Ishikawa (cell line): ENCODE data around the gene SDK1.

Source experiments
- CEBPB ChIP-seq: IDR thresholded peaks from 2 replicates; pipeline ENCODE4 v1.6.1; 2012
- CREB1 ChIP-seq: IDR thresholded peaks from 2 replicates; pipeline ENCODE4 v1.6.1; 2012; ENCODE audit warnings: low read depth
- EGR1 ChIP-seq: IDR thresholded peaks from 2 replicates; pipeline ENCODE4 v1.6.1; 2012
- EP300 ChIP-seq: IDR thresholded peaks from 2 replicates; pipeline ENCODE4 v1.6.1; 2012; ENCODE audit warnings: borderline replicate concordance
- FOXM1 ChIP-seq: IDR thresholded peaks from 2 replicates; pipeline ENCODE4 v1.6.1; 2012; ENCODE audit warnings: low read depth, borderline replicate concordance
- NFIC ChIP-seq: IDR thresholded peaks from 2 replicates; pipeline ENCODE4 v1.6.1; 2012
- RAD21 ChIP-seq: IDR thresholded peaks from 2 replicates; pipeline ENCODE4 v1.6.1; 2012; ENCODE audit warnings: low read depth
- TAF1 ChIP-seq: IDR thresholded peaks from 2 replicates; pipeline ENCODE4 v1.6.1; 2012; ENCODE audit warnings: low read depth, mild to moderate bottlenecking
- TCF12 ChIP-seq: IDR thresholded peaks from 2 replicates; pipeline ENCODE4 v1.6.1; 2012; ENCODE audit warnings: low read depth
- TEAD4 ChIP-seq: IDR thresholded peaks from 2 replicates; pipeline ENCODE4 v1.6.1; 2012
- YY1 ChIP-seq: IDR thresholded peaks from 2 replicates; pipeline ENCODE4 v1.6.1; 2012; ENCODE audit warnings: low read depth
- ZBTB7A ChIP-seq: IDR thresholded peaks from 2 replicates; pipeline ENCODE4 v1.6.1; 2012; ENCODE audit warnings: low read depth
- TF ChIP-seq, protein P1 (sequence below): IDR thresholded peaks from 2 replicates; pipeline ENCODE4 v1.6.1; 2012; ENCODE audit warnings: low read depth, mild to moderate bottlenecking
- TF ChIP-seq, protein P2 (sequence below): IDR thresholded peaks from 2 replicates; pipeline ENCODE4 v1.6.1; 2012
- TF ChIP-seq, protein P3 (sequence below): IDR thresholded peaks from 2 replicates; pipeline ENCODE4 v1.6.1; 2012

SDK1 gene

DNA sequence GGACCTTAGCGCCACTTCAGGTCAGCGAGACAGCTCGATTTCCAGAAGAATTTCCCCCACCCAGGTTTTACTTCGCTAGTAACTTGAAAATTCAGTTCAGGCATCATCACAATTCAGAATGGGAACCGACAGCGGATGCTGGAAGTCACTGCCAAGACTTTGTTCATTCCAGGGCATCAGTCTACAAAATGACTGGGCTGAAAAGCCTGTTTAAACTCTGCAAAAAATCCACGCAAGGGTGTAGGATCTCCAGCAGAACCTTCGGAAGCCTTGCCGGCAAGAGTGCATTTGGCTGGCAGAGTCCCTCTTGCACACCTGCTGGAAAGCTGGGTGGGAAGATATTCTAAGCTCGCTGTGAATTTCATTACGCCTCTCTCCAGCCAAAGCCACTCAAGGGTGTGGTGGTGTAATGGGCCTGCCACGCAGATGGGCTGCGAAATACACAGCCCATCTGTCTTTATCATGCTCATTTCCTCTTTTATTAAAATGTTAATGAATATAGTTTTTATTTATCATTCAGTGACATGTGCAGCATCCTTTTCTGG, 709.1 kb downstream of the SDK1 start:
- TF ChIP-seq TAF1 (no peak), EGR1 (no peak), EP300 (no peak), CEBPB (no peak), TEAD4 (no peak), CREB1 (no peak), YY1 (no peak), TCF12 (no peak), NFIC (no peak), FOXM1 (no peak), RAD21 (no peak), ZBTB7A (no peak)
- TF ChIP-seq, protein P1, sequence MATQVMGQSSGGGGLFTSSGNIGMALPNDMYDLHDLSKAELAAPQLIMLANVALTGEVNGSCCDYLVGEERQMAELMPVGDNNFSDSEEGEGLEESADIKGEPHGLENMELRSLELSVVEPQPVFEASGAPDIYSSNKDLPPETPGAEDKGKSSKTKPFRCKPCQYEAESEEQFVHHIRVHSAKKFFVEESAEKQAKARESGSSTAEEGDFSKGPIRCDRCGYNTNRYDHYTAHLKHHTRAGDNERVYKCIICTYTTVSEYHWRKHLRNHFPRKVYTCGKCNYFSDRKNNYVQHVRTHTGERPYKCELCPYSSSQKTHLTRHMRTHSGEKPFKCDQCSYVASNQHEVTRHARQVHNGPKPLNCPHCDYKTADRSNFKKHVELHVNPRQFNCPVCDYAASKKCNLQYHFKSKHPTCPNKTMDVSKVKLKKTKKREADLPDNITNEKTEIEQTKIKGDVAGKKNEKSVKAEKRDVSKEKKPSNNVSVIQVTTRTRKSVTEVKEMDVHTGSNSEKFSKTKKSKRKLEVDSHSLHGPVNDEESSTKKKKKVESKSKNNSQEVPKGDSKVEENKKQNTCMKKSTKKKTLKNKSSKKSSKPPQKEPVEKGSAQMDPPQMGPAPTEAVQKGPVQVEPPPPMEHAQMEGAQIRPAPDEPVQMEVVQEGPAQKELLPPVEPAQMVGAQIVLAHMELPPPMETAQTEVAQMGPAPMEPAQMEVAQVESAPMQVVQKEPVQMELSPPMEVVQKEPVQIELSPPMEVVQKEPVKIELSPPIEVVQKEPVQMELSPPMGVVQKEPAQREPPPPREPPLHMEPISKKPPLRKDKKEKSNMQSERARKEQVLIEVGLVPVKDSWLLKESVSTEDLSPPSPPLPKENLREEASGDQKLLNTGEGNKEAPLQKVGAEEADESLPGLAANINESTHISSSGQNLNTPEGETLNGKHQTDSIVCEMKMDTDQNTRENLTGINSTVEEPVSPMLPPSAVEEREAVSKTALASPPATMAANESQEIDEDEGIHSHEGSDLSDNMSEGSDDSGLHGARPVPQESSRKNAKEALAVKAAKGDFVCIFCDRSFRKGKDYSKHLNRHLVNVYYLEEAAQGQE = no peak
- TF ChIP-seq, protein P2, sequence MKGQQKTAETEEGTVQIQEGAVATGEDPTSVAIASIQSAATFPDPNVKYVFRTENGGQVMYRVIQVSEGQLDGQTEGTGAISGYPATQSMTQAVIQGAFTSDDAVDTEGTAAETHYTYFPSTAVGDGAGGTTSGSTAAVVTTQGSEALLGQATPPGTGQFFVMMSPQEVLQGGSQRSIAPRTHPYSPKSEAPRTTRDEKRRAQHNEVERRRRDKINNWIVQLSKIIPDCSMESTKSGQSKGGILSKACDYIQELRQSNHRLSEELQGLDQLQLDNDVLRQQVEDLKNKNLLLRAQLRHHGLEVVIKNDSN = no peak
- TF ChIP-seq, protein P3, sequence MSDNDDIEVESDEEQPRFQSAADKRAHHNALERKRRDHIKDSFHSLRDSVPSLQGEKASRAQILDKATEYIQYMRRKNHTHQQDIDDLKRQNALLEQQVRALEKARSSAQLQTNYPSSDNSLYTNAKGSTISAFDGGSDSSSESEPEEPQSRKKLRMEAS = no peak

DNA sequence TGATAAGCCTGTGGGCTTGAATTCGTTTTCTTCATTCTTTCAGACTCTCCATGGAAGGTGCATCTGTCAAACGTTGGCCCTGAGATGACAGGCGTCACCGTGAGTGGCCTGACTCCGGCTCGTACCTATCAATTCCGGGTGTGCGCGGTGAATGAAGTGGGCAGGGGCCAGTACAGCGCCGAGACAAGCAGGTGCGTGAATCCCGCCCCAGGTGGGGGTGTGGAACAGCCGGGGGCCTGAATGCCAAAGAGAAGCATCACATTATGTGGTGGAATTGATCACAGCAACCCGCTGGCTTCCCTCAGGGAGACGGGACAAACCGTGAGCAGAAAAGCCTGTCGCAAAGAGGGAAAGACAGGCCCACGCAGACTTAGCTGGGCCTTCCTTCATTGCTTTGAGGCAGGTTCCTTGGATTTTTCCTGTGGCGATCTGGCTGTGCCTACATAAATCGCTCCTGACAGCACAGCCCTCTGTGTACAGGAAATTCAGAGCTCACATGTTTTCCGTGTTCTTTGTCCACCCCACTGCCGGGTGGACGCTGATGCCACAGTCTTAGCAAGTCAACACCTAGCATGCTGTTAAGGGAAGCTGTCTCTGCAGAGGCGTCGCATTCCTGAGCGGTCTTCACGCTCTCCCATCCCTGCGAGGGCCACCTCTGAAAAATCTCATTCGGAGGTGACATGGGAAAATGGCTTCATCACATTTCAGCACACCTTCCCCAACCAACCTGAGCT, 710.0 kb downstream of the SDK1 start:
- no peak for TF ChIP-seq TCF12
- no peak for TF ChIP-seq CEBPB
- TF ChIP-seq, protein P1 = no peak
- TF ChIP-seq, protein P2 = no peak
- no peak for TF ChIP-seq ZBTB7A

DNA sequence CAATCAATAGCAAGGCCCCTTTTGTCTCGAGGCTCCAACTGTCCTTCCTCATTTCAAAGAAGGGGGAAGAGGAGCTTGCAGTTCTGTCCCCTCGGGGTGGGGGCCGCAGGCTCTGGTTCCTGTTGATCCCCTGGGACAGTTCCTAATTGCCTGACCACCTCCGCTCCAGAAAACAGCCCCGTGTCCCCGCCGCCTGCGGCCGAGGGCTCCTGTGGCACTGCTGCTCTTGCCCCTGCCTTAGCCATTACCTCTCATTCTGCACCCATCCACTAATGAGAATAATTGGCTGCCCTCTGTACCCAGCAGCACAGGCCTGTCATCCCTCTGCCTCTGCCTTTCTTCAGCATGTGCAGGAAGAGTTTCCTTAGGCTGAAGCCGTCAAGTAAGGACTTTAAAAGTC, 712.7 kb downstream of the SDK1 start:
- TF ChIP-seq NFIC (no peak), EGR1 (no peak), CREB1 (no peak), ZBTB7A (no peak), TAF1 (no peak), FOXM1 (no peak), EP300 (no peak), TEAD4 (no peak), RAD21 (no peak), TCF12 (no peak), CEBPB (no peak), YY1 (no peak)
- TF ChIP-seq, protein P1 = no peak
- TF ChIP-seq, protein P2 = no peak
- TF ChIP-seq, protein P3 = no peak
